ENCODE measurements around the gene PARP14. TPM values are rescaled to one million over a fixed set of nuclear protein-coding genes. Genes with fewer than 3 reads are reported as not detected.

The PARP14 gene
- total RNA-seq, 1 donor from 2014 or later: 20.7 TPM

DNA sequence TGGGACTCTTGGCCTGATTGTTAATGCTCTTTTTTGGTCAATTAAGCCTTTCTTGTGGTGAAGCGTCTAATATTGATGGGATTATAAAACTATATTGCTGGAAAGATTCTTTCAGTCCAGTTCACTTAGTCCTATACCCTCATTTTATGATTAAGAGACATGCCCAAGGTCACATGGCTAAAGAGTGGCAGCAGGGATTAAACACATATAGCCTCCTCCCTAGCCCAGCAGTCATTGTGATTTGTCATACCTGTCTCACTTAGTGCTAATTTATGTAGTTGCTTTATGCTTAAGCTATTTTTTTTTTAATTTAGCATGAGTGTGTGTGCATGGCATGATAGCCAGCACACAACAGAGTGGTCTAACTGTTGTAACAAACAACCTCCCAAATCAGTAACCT, 9.5 kb downstream of the PARP14 start:
- no peak for DNase-seq (ENCODE audit: extremely low spot score, unreplicated experiment)
- no peak for TF ChIP-seq CTCF (conservative IDR thresholded peaks at IDR 0.05)
- H3K9me3 Mint-ChIP-seq: no peaks in the 10 kb centered on the region
- H3K4me1 Mint-ChIP-seq (ENCODE audit: unreplicated experiment): peaks cover 5% of the 10 kb centered on the region
- no peak overlapping the region for H3K27ac Mint-ChIP-seq
- no peak overlapping the region for H3K4me3 Mint-ChIP-seq
- peaks cover 11% of the 10 kb centered on the region for H3K36me3 Mint-ChIP-seq
- H3K27me3 Mint-ChIP-seq: no peaks in the 10 kb centered on the region

DNA sequence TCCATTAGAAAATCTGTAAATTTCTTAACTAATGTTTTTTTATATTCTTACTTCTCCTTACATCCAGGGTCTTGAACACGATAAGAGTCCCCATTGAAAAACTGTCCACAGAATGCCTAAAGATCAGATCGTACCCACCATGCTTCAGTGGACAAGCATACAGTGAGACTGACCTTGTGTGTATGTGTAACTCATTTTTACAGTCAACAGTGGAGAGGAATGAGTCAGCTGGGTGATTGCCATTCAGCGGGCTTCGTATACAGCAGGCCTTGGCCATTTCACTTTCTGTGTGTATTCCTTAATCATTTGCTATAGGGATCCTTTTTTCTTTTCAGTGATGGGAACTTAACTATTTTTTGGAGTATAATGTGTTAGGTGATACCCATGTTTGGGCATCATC, 10.6 kb downstream of the PARP14 start:
- no peak overlapping the region for H3K27ac Mint-ChIP-seq
- peaks cover 8% of the 10 kb centered on the region for H3K36me3 Mint-ChIP-seq
- H3K4me1 Mint-ChIP-seq (ENCODE audit: unreplicated experiment): peaks cover 5% of the 10 kb centered on the region
- H3K4me3 Mint-ChIP-seq: no peak overlapping the region
- DNase-seq (ENCODE audit: extremely low spot score, unreplicated experiment): no peak
- no peaks in the 10 kb centered on the region for H3K27me3 Mint-ChIP-seq
- H3K9me3 Mint-ChIP-seq: no peaks in the 10 kb centered on the region
- TF ChIP-seq CTCF (conservative IDR thresholded peaks at IDR 0.05): no peak

GRCh38 chr3:122692674-122693073, 12.0 kb downstream of the PARP14 start:
- no peak overlapping the region for H3K4me3 Mint-ChIP-seq
- no peaks in the 10 kb centered on the region for H3K27me3 Mint-ChIP-seq
- no peak for DNase-seq (ENCODE audit: extremely low spot score, unreplicated experiment)
- no peaks in the 10 kb centered on the region for H3K9me3 Mint-ChIP-seq
- peaks cover 5% of the 10 kb centered on the region for H3K4me1 Mint-ChIP-seq (ENCODE audit: unreplicated experiment)
- H3K36me3 Mint-ChIP-seq: peaks cover 8% of the 10 kb centered on the region
- no peak for TF ChIP-seq CTCF (conservative IDR thresholded peaks at IDR 0.05)
- no peak overlapping the region for H3K27ac Mint-ChIP-seq

- H3K27me3 Mint-ChIP-seq: no peaks in the 10 kb centered on the region
- H3K36me3 Mint-ChIP-seq: peaks cover 4% of the 10 kb centered on the region
- no peaks in the 10 kb centered on the region for H3K4me1 Mint-ChIP-seq (ENCODE audit: unreplicated experiment)
- H3K4me3 Mint-ChIP-seq: no peak overlapping the region
- no peak for DNase-seq (ENCODE audit: extremely low spot score, unreplicated experiment)
- no peak overlapping the region for H3K27ac Mint-ChIP-seq
- no peaks in the 10 kb centered on the region for H3K9me3 Mint-ChIP-seq
- TF ChIP-seq CTCF (conservative IDR thresholded peaks at IDR 0.05): no peak
These were observed 14.3 kb downstream of the PARP14 start for GRCh38 chr3:122694966-122695365.

GRCh38 chr3:122695927-122696561, 15.4 kb downstream of the PARP14 start:
- no peak for DNase-seq (ENCODE audit: extremely low spot score, unreplicated experiment)
- Mint-ChIP-seq H3K4me1 (ENCODE audit: unreplicated experiment) (no peaks in the 10 kb centered on the region), H3K9me3 (no peaks in the 10 kb centered on the region), H3K27me3 (no peaks in the 10 kb centered on the region), H3K36me3 (peaks cover 4% of the 10 kb centered on the region), H3K4me3 (no peak overlapping the region), H3K27ac (no peak overlapping the region)
- no peak for TF ChIP-seq CTCF (conservative IDR thresholded peaks at IDR 0.05)
